ENCODE measurements around the gene ALPL. TPM values are rescaled to one million over a fixed set of nuclear protein-coding genes. Genes with fewer than 3 reads are reported as not detected.

The ALPL gene
- total RNA-seq, 1 experiment from 2014 or later: not detected

DNA sequence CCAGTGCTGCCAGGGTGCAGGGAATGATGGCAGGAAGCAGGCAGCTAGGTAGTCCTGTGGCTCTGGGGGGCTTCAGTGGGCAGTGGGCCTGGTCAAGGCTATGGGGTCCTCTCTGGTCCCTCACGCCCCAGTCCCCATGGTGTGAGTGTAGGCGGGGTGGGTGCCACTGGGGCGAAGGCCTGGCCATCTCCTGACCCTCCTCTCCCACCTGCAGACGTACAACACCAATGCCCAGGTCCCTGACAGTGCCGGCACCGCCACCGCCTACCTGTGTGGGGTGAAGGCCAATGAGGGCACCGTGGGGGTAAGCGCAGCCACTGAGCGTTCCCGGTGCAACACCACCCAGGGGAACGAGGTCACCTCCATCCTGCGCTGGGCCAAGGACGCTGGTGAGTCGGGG is 53.7 kb downstream of the ALPL start:
- Histone ChIP-seq H3K27me3 (ENCODE audit: insufficient read depth, low read depth) (no peaks in the 10 kb centered on the region), H3K9me3 (ENCODE audit: insufficient read depth, low read depth) (no peaks in the 10 kb centered on the region), H3K79me2 (ENCODE audit: low read depth) (no peaks in the 10 kb centered on the region), H2AFZ (no peak overlapping the region), H3K36me3 (ENCODE audit: low read depth) (no peaks in the 10 kb centered on the region), H3K9me2 (ENCODE audit: insufficient read depth) (no peaks in the 10 kb centered on the region), H3K27ac (no peak overlapping the region), H3K4me1 (replicated peaks; ENCODE audit: insufficient read depth) (no peaks in the 10 kb centered on the region), H3F3A (ENCODE audit: insufficient read depth, low read depth) (no peaks in the 10 kb centered on the region), H3K4me2 (no peak overlapping the region), H3K4me3 (no peak overlapping the region), H4K20me1 (ENCODE audit: insufficient read depth) (no peaks in the 10 kb centered on the region)
- DNase-seq: no peak
- BruUV-seq (replicated peaks): no TSS peak
- intact Hi-C loops (cut with micrococcal nuclease; ENCODE audit: unreplicated experiment): no loop called here
- ChIA-PET CTCF (no interaction called here), POLR2A (ENCODE audit: unreplicated experiment) (no interaction called here)
- TF ChIP-seq, protein P1, sequence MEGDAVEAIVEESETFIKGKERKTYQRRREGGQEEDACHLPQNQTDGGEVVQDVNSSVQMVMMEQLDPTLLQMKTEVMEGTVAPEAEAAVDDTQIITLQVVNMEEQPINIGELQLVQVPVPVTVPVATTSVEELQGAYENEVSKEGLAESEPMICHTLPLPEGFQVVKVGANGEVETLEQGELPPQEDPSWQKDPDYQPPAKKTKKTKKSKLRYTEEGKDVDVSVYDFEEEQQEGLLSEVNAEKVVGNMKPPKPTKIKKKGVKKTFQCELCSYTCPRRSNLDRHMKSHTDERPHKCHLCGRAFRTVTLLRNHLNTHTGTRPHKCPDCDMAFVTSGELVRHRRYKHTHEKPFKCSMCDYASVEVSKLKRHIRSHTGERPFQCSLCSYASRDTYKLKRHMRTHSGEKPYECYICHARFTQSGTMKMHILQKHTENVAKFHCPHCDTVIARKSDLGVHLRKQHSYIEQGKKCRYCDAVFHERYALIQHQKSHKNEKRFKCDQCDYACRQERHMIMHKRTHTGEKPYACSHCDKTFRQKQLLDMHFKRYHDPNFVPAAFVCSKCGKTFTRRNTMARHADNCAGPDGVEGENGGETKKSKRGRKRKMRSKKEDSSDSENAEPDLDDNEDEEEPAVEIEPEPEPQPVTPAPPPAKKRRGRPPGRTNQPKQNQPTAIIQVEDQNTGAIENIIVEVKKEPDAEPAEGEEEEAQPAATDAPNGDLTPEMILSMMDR (conservative IDR thresholded peaks at IDR 0.05): no peak
- no peak for TF ChIP-seq EZH2 (IDR thresholded peaks at IDR 0.05; ENCODE audit: low read depth)

DNA sequence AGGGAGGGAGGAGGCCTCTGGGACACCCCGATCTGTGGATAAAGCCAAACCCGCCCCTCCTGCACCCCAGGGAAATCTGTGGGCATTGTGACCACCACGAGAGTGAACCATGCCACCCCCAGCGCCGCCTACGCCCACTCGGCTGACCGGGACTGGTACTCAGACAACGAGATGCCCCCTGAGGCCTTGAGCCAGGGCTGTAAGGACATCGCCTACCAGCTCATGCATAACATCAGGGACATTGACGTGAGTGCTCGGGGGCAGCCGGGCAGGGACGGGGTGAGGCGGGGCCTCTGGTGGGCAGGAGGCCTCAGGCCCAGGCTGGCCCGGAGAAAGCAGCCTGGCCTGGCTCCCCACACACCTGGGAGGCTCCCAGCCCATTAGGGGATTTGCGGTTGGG is 54.7 kb downstream of the ALPL start:
- Histone ChIP-seq H3K4me1 (replicated peaks; ENCODE audit: insufficient read depth) (no peaks in the 10 kb centered on the region), H3F3A (ENCODE audit: insufficient read depth, low read depth) (no peaks in the 10 kb centered on the region), H3K9me2 (ENCODE audit: insufficient read depth) (no peaks in the 10 kb centered on the region), H3K79me2 (ENCODE audit: low read depth) (no peaks in the 10 kb centered on the region), H4K20me1 (ENCODE audit: insufficient read depth) (no peaks in the 10 kb centered on the region), H3K4me2 (no peak overlapping the region), H3K36me3 (ENCODE audit: low read depth) (no peaks in the 10 kb centered on the region), H3K4me3 (no peak overlapping the region), H3K9me3 (ENCODE audit: insufficient read depth, low read depth) (no peaks in the 10 kb centered on the region), H3K27ac (no peak overlapping the region), H2AFZ (no peak overlapping the region), H3K27me3 (ENCODE audit: insufficient read depth, low read depth) (no peaks in the 10 kb centered on the region)
- intact Hi-C loops (cut with micrococcal nuclease; ENCODE audit: unreplicated experiment): no loop called here
- POLR2A ChIA-PET (ENCODE audit: unreplicated experiment): no interaction called here
- no TSS peak for BruUV-seq (replicated peaks)
- CTCF ChIA-PET: no interaction called here
- no peak for DNase-seq
- TF ChIP-seq EZH2 (IDR thresholded peaks at IDR 0.05; ENCODE audit: low read depth): no peak
- TF ChIP-seq, protein P1 (conservative IDR thresholded peaks at IDR 0.05): no peak

DNA sequence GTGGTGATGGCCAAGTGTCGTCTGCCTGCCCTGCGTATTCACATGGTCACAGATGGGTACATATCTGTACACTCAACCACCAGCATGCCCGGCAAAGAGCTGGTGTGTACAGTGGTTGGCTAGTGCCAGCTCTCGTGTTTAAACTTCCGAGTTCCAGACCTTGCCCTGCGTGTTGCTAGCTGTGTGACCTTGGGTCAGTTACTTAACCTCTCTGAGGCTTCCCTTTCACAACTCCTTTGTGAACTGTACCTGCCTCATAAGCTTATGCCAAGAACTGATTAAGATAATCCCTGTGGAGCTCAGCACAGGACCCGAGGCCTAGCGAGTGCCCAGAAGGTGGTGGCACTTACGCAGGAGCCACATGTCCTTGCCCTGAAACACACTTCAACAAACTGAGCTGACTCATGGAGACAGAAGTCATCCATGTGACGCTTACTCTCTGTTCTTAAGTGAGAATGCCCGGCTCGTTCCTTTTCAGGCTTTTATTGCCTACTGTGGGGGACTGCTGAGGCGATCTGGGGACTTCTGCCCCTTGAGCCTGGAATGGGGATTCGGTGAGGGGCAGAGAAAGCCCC is 55.4 kb downstream of the ALPL start:
- POLR2A ChIA-PET (ENCODE audit: unreplicated experiment): no interaction called here
- CTCF ChIA-PET: no interaction called here
- intact Hi-C loops (cut with micrococcal nuclease; ENCODE audit: unreplicated experiment): no loop called here

More for the DNA sequence above, 55.4 kb downstream of the ALPL start:
- no peaks in the 10 kb centered on the region for H3K36me3 ChIP-seq (ENCODE audit: low read depth)
- no peaks in the 10 kb centered on the region for H3K9me3 ChIP-seq (ENCODE audit: insufficient read depth, low read depth)
- no peaks in the 10 kb centered on the region for H3K4me1 ChIP-seq (replicated peaks; ENCODE audit: insufficient read depth)
- H3K27ac ChIP-seq: no peak overlapping the region
- H2AFZ ChIP-seq: no peak overlapping the region
- no peaks in the 10 kb centered on the region for H3K9me2 ChIP-seq (ENCODE audit: insufficient read depth)
- no TSS peak for BruUV-seq (replicated peaks)
- no peak for DNase-seq
- H3F3A ChIP-seq (ENCODE audit: insufficient read depth, low read depth): no peaks in the 10 kb centered on the region
- no peak overlapping the region for H3K4me2 ChIP-seq
- H4K20me1 ChIP-seq (ENCODE audit: insufficient read depth): no peaks in the 10 kb centered on the region
- no peaks in the 10 kb centered on the region for H3K27me3 ChIP-seq (ENCODE audit: insufficient read depth, low read depth)
- TF ChIP-seq, protein P1 (conservative IDR thresholded peaks at IDR 0.05): no peak
- TF ChIP-seq EZH2 (IDR thresholded peaks at IDR 0.05; ENCODE audit: low read depth): no peak
- H3K79me2 ChIP-seq (ENCODE audit: low read depth): no peaks in the 10 kb centered on the region
- no peak overlapping the region for H3K4me3 ChIP-seq
